HCT116 (cell line): Measurements from ENCODE around the gene GNAS. TPM values are rescaled to one million over a fixed set of nuclear protein-coding genes. Genes with fewer than 3 reads are reported as not detected.

Experiments used
- ATAC-seq: fragments of 200-7000 bp; cut with Tn5 transposase; 2 replicates; pipeline ENCODE4 v1.9.1; 2020; ENCODE audit warnings: mild to moderate bottlenecking, moderate library complexity
- BruUV-seq: library from RNA; stranded (reverse); fragments of 400-500 nt; replicated peaks from 2 replicates; lab custom pipeline; 2021; lab: Mats Ljungman, UMichigan
- CTCF ChIA-PET: fragments of 300-600 bp; sonication (Branson Sonifier 250); formaldehyde crosslinking; loops from one replicate; lab custom pipeline; 2021; ENCODE audit warnings: antibody characterized with exemption; lab: Charles Lee
- POLR2A ChIA-PET: fragments of 300-600, 350-600 bp; sonication (Branson Sonifier 250); formaldehyde crosslinking; loops from one replicate; lab custom pipeline; 2021; ENCODE audit warnings: antibody characterized with exemption; lab: Charles Lee
- RAD21 ChIA-PET, 2 experiments: fragments of 300-600 bp; sonication (Branson Sonifier 250); formaldehyde crosslinking; loops; one replicate each; lab custom pipeline; 2023; ENCODE audit warnings: low total read pairs in 2 of 2; ENCODE audit not compliant: uncharacterized antibody in 2 of 2, unreplicated experiment in 2 of 2, low non-redundant PET in 1 of 2; lab: Charles Lee
- DNase-seq: peaks from one replicate; pipeline ENCODE4 v3.0.0-alpha.2; 2010; ENCODE audit warnings: low read depth, low spot score
- H2AFZ ChIP-seq: fragments of 200-600 bp; shearing (Covaris generic), sonication (generic); 2 replicates; pipeline ENCODE4 v1.6.1; 2017; ENCODE audit warnings: low read depth, mixed run types, mixed read lengths, antibody characterized with exemption, low read length; ENCODE audit not compliant: poor library complexity, severe bottlenecking
- H3K27ac ChIP-seq: 2 replicates; pipeline ENCODE4 v1.5.1; 2012; ENCODE audit warnings: low read depth, low read length
- H3K27me3 ChIP-seq: fragments of 200-600 bp; sonication (generic); 2 replicates; pipeline ENCODE4 v1.6.1; 2016; ENCODE audit warnings: mixed run types, low read length, mixed read lengths; ENCODE audit not compliant: insufficient read depth
- H3K36me3 ChIP-seq, 2 experiments: fragments of 200-500 bp in 1 of 2; fragments of 200-600 bp in 1 of 2; sonication (Bioruptor generic) in 1 of 2; sonication (generic) in 1 of 2; 2 replicates each; pipeline versions ENCODE4 v1.5.1 to v1.6.1; 2014 to 2016; ENCODE audit warnings: low read length in 2 of 2, inconsistent platforms in 1 of 2, mixed read lengths in 1 of 2, mixed run types in 1 of 2; ENCODE audit not compliant: insufficient read depth in 2 of 2, control insufficient read depth in 1 of 2
- H3K4me1 ChIP-seq, 2 experiments: fragments of 200-600 bp in 1 of 2; sonication (generic) in 1 of 2; 2 replicates each; pipeline versions ENCODE4 v1.5.1 to v1.6.1; 2012 to 2017; ENCODE audit warnings: low read length in 2 of 2, inconsistent platforms in 1 of 2, mild to moderate bottlenecking in 1 of 2, mixed read lengths in 1 of 2, mixed run types in 1 of 2, moderate library complexity in 1 of 2; ENCODE audit not compliant: insufficient read depth in 2 of 2, control insufficient read depth in 1 of 2
- H3K4me2 ChIP-seq: fragments of 200-600 bp; sonication (generic); 2 replicates; pipeline ENCODE4 v1.6.1; 2017; ENCODE audit warnings: mixed run types, low read length, mixed read lengths
- H3K4me3 ChIP-seq, 2 experiments: fragments of 200-600 bp in 1 of 2; sonication (generic) in 1 of 2; replicated peaks in 1 of 2; 2 replicates each; pipeline ENCODE4 v1.5.1; 2011 to 2016; ENCODE audit warnings: low read length in 2 of 2, control low read depth in 1 of 2, low read depth in 1 of 2, mild to moderate bottlenecking in 1 of 2, mixed read lengths in 1 of 2, mixed run types in 1 of 2
- H3K79me2 ChIP-seq: fragments of 200-600 bp; sonication (generic); 2 replicates; pipeline ENCODE4 v1.6.1; 2017; ENCODE audit warnings: mild to moderate bottlenecking, mixed run types, low read length, moderate library complexity, mixed read lengths; ENCODE audit not compliant: insufficient read depth
- H3K9ac ChIP-seq: fragments of 200-600 bp; sonication (generic); 2 replicates; pipeline ENCODE4 v1.6.1; 2016; ENCODE audit warnings: low read length, mixed read lengths
- H3K9me2 ChIP-seq: fragments of 200-600 bp; sonication (generic), shearing (Covaris generic); 2 replicates; pipeline ENCODE4 v1.6.1; 2017; ENCODE audit warnings: mixed run types, mild to moderate bottlenecking, moderate library complexity; ENCODE audit not compliant: insufficient read depth
- H3K9me3 ChIP-seq, 2 experiments: fragments of 200-500 bp in 1 of 2; fragments of 200-600 bp in 1 of 2; sonication (Bioruptor generic) in 1 of 2; sonication (generic) in 1 of 2; 2 replicates each; pipeline ENCODE4 v1.6.1; 2014 to 2017; ENCODE audit warnings: low read length in 2 of 2, mixed read lengths in 2 of 2, inconsistent platforms in 1 of 2, low read depth in 1 of 2, mild to moderate bottlenecking in 1 of 2, mixed run types in 1 of 2, moderate library complexity in 1 of 2; ENCODE audit not compliant: control insufficient read depth in 1 of 2, insufficient read depth in 1 of 2
- H4K20me1 ChIP-seq: fragments of 200-600 bp; sonication (generic), shearing (Covaris generic); 2 replicates; pipeline ENCODE4 v1.6.1; 2017; ENCODE audit warnings: mixed run types, mild to moderate bottlenecking, moderate library complexity; ENCODE audit not compliant: insufficient read depth
- ATF3 ChIP-seq: IDR thresholded peaks from 2 replicates; pipeline ENCODE4 v1.6.1; 2012
- CBX3 ChIP-seq: IDR thresholded peaks from 2 replicates; pipeline ENCODE4 v1.6.1; 2012; ENCODE audit warnings: low read depth
- CEBPB ChIP-seq: IDR thresholded peaks from 2 replicates; pipeline ENCODE4 v1.6.1; 2012; ENCODE audit warnings: low read depth
- ELF1 ChIP-seq: IDR thresholded peaks from 2 replicates; pipeline ENCODE4 v1.6.1; 2012; ENCODE audit warnings: low read depth, borderline replicate concordance
- EZH2 ChIP-seq: fragments of 200-600 bp; sonication (generic); IDR thresholded peaks from 2 replicates; pipeline ENCODE4 v1.6.1; 2017; ENCODE audit warnings: antibody characterized with exemption, mixed run types
- EZH2phosphoT487 ChIP-seq: fragments of 200-600 bp; IDR thresholded peaks from 2 replicates; pipeline ENCODE4 v1.6.1; 2018; ENCODE audit warnings: antibody characterized with exemption, borderline replicate concordance
- FOSL1 ChIP-seq: IDR thresholded peaks from 2 replicates; pipeline ENCODE4 v1.6.1; 2012; ENCODE audit warnings: low read depth
- JUND ChIP-seq: IDR thresholded peaks from 2 replicates; pipeline ENCODE4 v1.6.1; 2012
- POLR2A ChIP-seq: IDR thresholded peaks from 2 replicates; pipeline ENCODE4 v1.7.0; 2011; ENCODE audit warnings: borderline replicate concordance; ENCODE audit not compliant: insufficient read depth, insufficient read length; ENCODE audit errors: extremely low read depth
- POLR2AphosphoS5 ChIP-seq: IDR thresholded peaks from 2 replicates; pipeline ENCODE4 v1.6.1; 2011; ENCODE audit warnings: mild to moderate bottlenecking, low read depth, low read length, moderate library complexity
- RAD21 ChIP-seq: IDR thresholded peaks from 2 replicates; pipeline ENCODE4 v1.6.1; 2012; ENCODE audit warnings: low read depth, mild to moderate bottlenecking
- SIN3A ChIP-seq: IDR thresholded peaks from 2 replicates; pipeline ENCODE4 v1.6.1; 2012; ENCODE audit warnings: low read depth
- SP1 ChIP-seq: IDR thresholded peaks from 2 replicates; pipeline ENCODE4 v1.6.1; 2012; ENCODE audit warnings: low read depth
- SRF ChIP-seq: IDR thresholded peaks from 2 replicates; pipeline ENCODE4 v1.6.1; 2012; ENCODE audit warnings: low read depth
- TCF7L2 ChIP-seq: IDR thresholded peaks from 2 replicates; pipeline ENCODE4 v1.7.0; 2011; ENCODE audit warnings: borderline replicate concordance, inconsistent platforms; ENCODE audit not compliant: insufficient read depth, insufficient read length; ENCODE audit errors: extremely low read depth
- ZFX ChIP-seq: fragments of 450-650 bp; IDR thresholded peaks from 2 replicates; pipeline ENCODE4 v1.6.1; 2017
- intact Hi-C: fragments of 100-400 bp; cut with micrococcal nuclease; formaldehyde crosslinking; loops from 2 replicates; pipeline ENCODE4 v1.10.0; 2022
- total RNA-seq: library from RNA; stranded (reverse); gene quantifications from one replicate; pipeline ENCODE4 v1.2.1, GENCODE V29; 2021; ENCODE audit not compliant: unreplicated experiment
- TF ChIP-seq, protein P1 (sequence below): IDR thresholded peaks from 2 replicates; pipeline ENCODE4 v1.6.1; 2012
- TF ChIP-seq, protein P2 (sequence below): IDR thresholded peaks from 2 replicates; pipeline ENCODE4 v1.6.1; 2012; ENCODE audit warnings: low read depth

The GNAS gene
- total RNA-seq, 1 experiment from 2014 or later, result 699 TPM

- TF ChIP-seq EZH2phosphoT487, result no peak
- no peak for TF ChIP-seq EZH2
- TF ChIP-seq, protein P1, sequence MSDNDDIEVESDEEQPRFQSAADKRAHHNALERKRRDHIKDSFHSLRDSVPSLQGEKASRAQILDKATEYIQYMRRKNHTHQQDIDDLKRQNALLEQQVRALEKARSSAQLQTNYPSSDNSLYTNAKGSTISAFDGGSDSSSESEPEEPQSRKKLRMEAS, result no peak
- TF ChIP-seq SP1, result no peak
- TF ChIP-seq SIN3A, result no peak
- TF ChIP-seq POLR2AphosphoS5, result no peak
- no peak for TF ChIP-seq ATF3
- TF ChIP-seq ZFX, result no peak
- TF ChIP-seq TCF7L2, result no peak
- no peak for TF ChIP-seq SRF
- TF ChIP-seq, protein P2, sequence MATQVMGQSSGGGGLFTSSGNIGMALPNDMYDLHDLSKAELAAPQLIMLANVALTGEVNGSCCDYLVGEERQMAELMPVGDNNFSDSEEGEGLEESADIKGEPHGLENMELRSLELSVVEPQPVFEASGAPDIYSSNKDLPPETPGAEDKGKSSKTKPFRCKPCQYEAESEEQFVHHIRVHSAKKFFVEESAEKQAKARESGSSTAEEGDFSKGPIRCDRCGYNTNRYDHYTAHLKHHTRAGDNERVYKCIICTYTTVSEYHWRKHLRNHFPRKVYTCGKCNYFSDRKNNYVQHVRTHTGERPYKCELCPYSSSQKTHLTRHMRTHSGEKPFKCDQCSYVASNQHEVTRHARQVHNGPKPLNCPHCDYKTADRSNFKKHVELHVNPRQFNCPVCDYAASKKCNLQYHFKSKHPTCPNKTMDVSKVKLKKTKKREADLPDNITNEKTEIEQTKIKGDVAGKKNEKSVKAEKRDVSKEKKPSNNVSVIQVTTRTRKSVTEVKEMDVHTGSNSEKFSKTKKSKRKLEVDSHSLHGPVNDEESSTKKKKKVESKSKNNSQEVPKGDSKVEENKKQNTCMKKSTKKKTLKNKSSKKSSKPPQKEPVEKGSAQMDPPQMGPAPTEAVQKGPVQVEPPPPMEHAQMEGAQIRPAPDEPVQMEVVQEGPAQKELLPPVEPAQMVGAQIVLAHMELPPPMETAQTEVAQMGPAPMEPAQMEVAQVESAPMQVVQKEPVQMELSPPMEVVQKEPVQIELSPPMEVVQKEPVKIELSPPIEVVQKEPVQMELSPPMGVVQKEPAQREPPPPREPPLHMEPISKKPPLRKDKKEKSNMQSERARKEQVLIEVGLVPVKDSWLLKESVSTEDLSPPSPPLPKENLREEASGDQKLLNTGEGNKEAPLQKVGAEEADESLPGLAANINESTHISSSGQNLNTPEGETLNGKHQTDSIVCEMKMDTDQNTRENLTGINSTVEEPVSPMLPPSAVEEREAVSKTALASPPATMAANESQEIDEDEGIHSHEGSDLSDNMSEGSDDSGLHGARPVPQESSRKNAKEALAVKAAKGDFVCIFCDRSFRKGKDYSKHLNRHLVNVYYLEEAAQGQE, result no peak
- TF ChIP-seq ELF1, result no peak
- no peak for TF ChIP-seq CBX3
- TF ChIP-seq POLR2A, result no peak
- TF ChIP-seq RAD21, result no peak
- TF ChIP-seq CEBPB, result no peak
- TF ChIP-seq JUND, result no peak
- no peak for TF ChIP-seq FOSL1
- no peak for ATAC-seq
- no peaks in the 10 kb centered on the region for H3K36me3 ChIP-seq
- no peaks in the 10 kb centered on the region for H3K79me2 ChIP-seq
- no peak for DNase-seq
- H3K9me3 ChIP-seq, result no peaks in the 10 kb centered on the region
- POLR2A ChIA-PET, result no interaction called here
- no peaks in the 10 kb centered on the region for H3K27me3 ChIP-seq
- no peak overlapping the region for H2AFZ ChIP-seq
- no peak overlapping the region for H3K4me3 ChIP-seq
- CTCF ChIA-PET, result no interaction called here
- BruUV-seq, result no TSS peak
- no peaks in the 10 kb centered on the region for H4K20me1 ChIP-seq
- H3K4me2 ChIP-seq, result no peak overlapping the region
- H3K4me1 ChIP-seq, result no peaks in the 10 kb centered on the region
- H3K9ac ChIP-seq, result no peak overlapping the region
- intact Hi-C loops, result no loop called here
- no peaks in the 10 kb centered on the region for H3K9me2 ChIP-seq
- no peak overlapping the region for H3K27ac ChIP-seq
- RAD21 ChIA-PET, result no interaction called here
These were observed 100.5 kb downstream of the GNAS start for GRCh38 chr20:58953050-58953449.
